Measurements from ENCODE around the gene LRP5. TPM values are rescaled to one million over a fixed set of nuclear protein-coding genes. Genes with fewer than 3 reads are reported as not detected.

The LRP5 gene
- total RNA-seq, 4 donors from 2014 or later: 32.6 to 68.9 (median 42.5) TPM

DNA sequence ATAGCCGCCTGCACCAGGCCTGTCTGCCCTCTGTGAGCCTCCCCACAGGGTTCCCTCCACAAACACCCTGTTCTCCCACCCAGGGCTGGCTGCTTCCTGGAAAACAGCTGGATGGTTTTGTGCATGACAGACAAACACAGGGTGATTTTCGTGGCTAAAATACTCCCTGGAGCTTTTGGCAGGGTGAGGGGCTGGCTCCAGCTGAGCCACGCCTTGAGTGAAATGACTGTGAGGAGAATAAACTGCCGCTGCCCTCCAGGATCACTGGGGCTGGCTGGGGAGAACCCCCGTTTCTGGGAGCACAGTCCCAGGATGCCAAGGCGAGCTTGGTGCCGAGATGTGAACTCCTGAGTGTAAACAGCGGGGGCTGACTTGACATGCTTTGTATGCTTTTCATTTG, 127.8 kb downstream of the LRP5 start:
- Histone ChIP-seq H3K4me1 (peaks cover 0 to 38% (median 0%) of the 10 kb centered on the region in 3 donors), H3K4me3 (no peak overlapping the region), H3K27me3 (no peaks in the 10 kb centered on the region), H3K9me3 (no peaks in the 10 kb centered on the region), H3K27ac (peak overlapping the region in 3 of 4 donors; percentile 53 to 68 (median 63)), H3K36me3 (peaks cover 0 to 85% of the 10 kb centered on the region in 2 donors)
- WGBS, 2 donors (ENCODE audit: low coverage in 1 of 2): 60 to 74% methylated on average over 5 of the region's 8 CpGs
- no peak for ATAC-seq
- TF ChIP-seq POLR2A (IDR thresholded peaks at IDR 0.05): no peak
- no peak for TF ChIP-seq POLR2AphosphoS5 (IDR thresholded peaks at IDR 0.05)
- TF ChIP-seq CTCF (IDR thresholded peaks at IDR 0.05): no peak
- TF ChIP-seq EP300 (IDR thresholded peaks at IDR 0.05): no peak

DNA sequence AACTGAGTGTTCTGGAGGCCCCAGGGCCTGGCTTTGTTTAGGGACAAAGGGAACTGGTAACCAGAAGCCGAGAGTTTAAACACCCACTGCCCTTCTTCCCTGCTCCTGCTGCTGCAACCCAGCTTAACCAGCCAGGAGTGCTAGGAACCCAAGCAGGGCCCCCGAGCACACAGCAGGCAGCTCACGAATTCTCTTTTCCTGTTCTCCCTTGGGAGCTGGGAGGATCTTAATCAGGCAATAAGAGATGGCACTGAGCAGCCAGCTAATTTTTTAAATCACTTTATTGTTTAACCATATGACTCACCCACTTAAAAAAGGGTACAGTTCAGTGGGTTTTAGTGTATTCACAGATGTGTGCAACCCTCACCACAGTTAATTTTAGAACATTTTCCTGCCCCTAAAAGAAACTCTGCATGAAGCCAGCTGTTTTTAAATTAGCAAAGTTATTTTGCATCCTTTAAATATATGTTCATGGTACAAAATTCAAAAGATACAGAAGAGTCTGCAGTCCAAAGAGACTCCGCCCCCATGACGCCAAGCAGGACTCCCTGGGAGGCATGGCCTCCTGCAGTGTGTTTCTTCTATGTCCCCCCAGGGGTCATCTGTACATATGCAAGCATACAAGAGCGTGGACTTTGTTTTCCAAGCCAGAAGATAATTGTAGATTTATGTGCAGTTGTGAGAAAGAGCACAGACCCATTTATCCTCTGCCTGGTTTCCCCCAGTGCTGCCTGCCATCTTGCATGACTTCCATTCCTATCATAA, 129.3 kb downstream of the LRP5 start:
- ATAC-seq: no peak
- H3K4me1 ChIP-seq: peaks cover 0 to 37% (median 0%) of the 10 kb centered on the region in 3 donors
- TF ChIP-seq POLR2A (IDR thresholded peaks at IDR 0.05): no peak
- no peak for TF ChIP-seq CTCF (IDR thresholded peaks at IDR 0.05)
- TF ChIP-seq POLR2AphosphoS5 (IDR thresholded peaks at IDR 0.05): no peak
- TF ChIP-seq EP300 (IDR thresholded peaks at IDR 0.05): no peak
- peaks cover 0 to 85% of the 10 kb centered on the region in 2 donors for H3K36me3 ChIP-seq
- no peaks in the 10 kb centered on the region for H3K27me3 ChIP-seq
- 53 to 56% methylated on average over 2 to 5 of the region's 6 CpGs for WGBS, 2 donors (ENCODE audit: low coverage in 1 of 2)
- H3K27ac ChIP-seq: no peak overlapping the region
- H3K9me3 ChIP-seq: no peaks in the 10 kb centered on the region
- H3K4me3 ChIP-seq: no peak overlapping the region

DNA sequence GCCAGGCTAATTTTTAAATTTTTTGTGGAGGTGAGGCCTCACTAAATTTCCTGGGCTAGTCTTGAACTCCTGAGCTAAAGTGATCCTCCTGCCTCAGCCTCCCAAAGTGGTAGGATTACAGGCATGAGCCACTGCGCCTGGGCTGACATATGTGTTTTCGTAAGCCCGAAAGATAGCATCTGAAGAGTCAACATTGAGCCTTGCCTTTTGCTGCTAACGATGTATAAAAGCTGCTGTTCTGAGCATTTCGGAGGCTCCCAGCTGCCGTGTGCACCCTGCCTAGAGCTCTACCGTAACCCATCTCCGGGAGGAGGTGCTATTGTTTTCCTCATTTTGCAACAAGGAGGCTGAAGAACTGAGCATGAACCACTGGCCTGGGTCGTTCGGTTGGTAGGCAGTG, 130.0 kb downstream of the LRP5 start:
- WGBS, 2 donors (ENCODE audit: low coverage in 1 of 2): 78 to 90% methylated on average over 6 to 8 of the region's 10 CpGs
- Histone ChIP-seq H3K36me3 (peaks cover 0 to 84% of the 10 kb centered on the region in 2 donors), H3K27me3 (no peaks in the 10 kb centered on the region), H3K4me1 (peaks cover 0 to 37% (median 0%) of the 10 kb centered on the region in 3 donors), H3K4me3 (no peak overlapping the region), H3K27ac (no peak overlapping the region), H3K9me3 (no peaks in the 10 kb centered on the region)
- no peak for ATAC-seq
- TF ChIP-seq POLR2AphosphoS5 (IDR thresholded peaks at IDR 0.05) (no peak), CTCF (IDR thresholded peaks at IDR 0.05) (no peak), POLR2A (IDR thresholded peaks at IDR 0.05) (no peak), EP300 (IDR thresholded peaks at IDR 0.05) (no peak)

DNA sequence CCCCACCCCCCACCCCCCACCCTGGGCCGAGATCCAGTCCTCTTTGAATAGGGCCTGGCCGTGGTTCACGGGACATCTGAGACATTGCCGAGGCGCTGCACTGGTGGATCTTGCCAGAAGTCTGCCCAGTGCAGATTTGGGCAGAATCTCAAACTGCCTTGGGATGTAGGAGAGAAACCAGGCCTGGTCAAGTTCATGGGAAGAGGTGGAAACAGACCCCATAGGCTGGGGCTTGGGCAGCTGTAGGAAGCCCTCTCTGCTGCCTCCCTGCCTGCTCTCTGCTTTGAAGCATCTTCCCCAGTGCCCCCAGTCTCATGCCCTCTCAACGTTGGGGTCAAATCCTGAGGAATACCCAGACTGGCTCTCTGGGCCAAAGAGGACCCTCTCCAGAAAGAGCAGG, 132.2 kb downstream of the LRP5 start:
- Histone ChIP-seq H3K9me3 (no peaks in the 10 kb centered on the region), H3K4me3 (no peak overlapping the region), H3K36me3 (peaks cover 0 to 84% of the 10 kb centered on the region in 2 donors), H3K27ac (peak overlapping the region in 2 of 4 donors; percentile 24 to 45), H3K4me1 (peaks cover 0 to 26% (median 0%) of the 10 kb centered on the region in 3 donors), H3K27me3 (no peaks in the 10 kb centered on the region)
- WGBS, 2 donors (ENCODE audit: low coverage in 1 of 2): no CpG with 5 or more reads among the region's 6 CpGs
- ATAC-seq: no peak
- TF ChIP-seq POLR2A (IDR thresholded peaks at IDR 0.05) (no peak), POLR2AphosphoS5 (IDR thresholded peaks at IDR 0.05) (no peak), CTCF (IDR thresholded peaks at IDR 0.05) (no peak), EP300 (IDR thresholded peaks at IDR 0.05) (no peak)

Data from gastroesophageal sphincter (tissue), 4 donors.